Muscle of arm (tissue), 12 donors: ENCODE results near the gene LY6G6D. TPM values are rescaled to one million over a fixed set of nuclear protein-coding genes. Genes with fewer than 3 reads are reported as not detected.
A peak's percentile ranks its signal among the peaks of the same experiment; 100 is the strongest.

Experiments used
- DNase-seq: peaks from one replicate; pipeline ENCODE4 v3.0.0-alpha.2; 2013
- polyA plus RNA-seq, 12 donors: library from polyadenylated mRNA; unstranded; fragments of 120-200 nt; gene quantifications; one replicate each; pipeline ENCODE4 v1.2.1, GENCODE V29; 2013; ENCODE audit not compliant: insufficient read length in 12 of 12

The LY6G6D gene
- polyA plus RNA-seq, 12 donors, result 0.50 to 1.1 (median 0.75) TPM; not detected in 6

GRCh38 chr6:31734821-31735406 is 19.8 kb downstream of the LY6G6D start:
- peak; percentile 41 for DNase-seq

GRCh38 chr6:31736021-31736767 is 21.0 kb downstream of the LY6G6D start, which contains the start of gene CLIC1:
TSS of gene CLIC1 (minus strand) at chr6:31736530. CDS start at chr6:31736300, 230 bp downstream.
- peak; percentile 85 for DNase-seq

- no peak for DNase-seq
These were observed 21.7 kb downstream of the LY6G6D start for GRCh38 chr6:31736768-31737314.

- peak; percentile 25 for DNase-seq
These were observed 22.3 kb downstream of the LY6G6D start for GRCh38 chr6:31737315-31737990.

- peak; percentile 67 for DNase-seq
These were observed 23.1 kb downstream of the LY6G6D start for GRCh38 chr6:31737991-31738979.

- peak; percentile 99 for DNase-seq
These were observed 24.7 kb downstream of the LY6G6D start, which contains the start of gene MSH5 for GRCh38 chr6:31739639-31740396. TSS of gene MSH5 (plus strand) at chr6:31740005. CDS start at chr6:31740467, 462 bp downstream.

GRCh38 chr6:31740397-31741223 is 25.5 kb downstream of the LY6G6D start:
- DNase-seq, result no peak

- DNase-seq, result no peak
These were observed 26.7 kb downstream of the LY6G6D start for GRCh38 chr6:31741815-31742214.

- no peak for DNase-seq
These were observed 27.7 kb downstream of the LY6G6D start for GRCh38 chr6:31742894-31743293.

GRCh38 chr6:31744422-31744821 is 29.3 kb downstream of the LY6G6D start:
- no peak for DNase-seq

GRCh38 chr6:31749301-31750036 is 34.3 kb downstream of the LY6G6D start:
- DNase-seq, result no peak

GRCh38 chr6:31750411-31751022 is 35.4 kb downstream of the LY6G6D start:
- DNase-seq, result no peak

- no peak for DNase-seq
These were observed 37.7 kb downstream of the LY6G6D start for GRCh38 chr6:31752739-31753319.

GRCh38 chr6:31758281-31758680 is 43.1 kb downstream of the LY6G6D start:
- DNase-seq, result no peak

- DNase-seq, result no peak
These were observed 45.6 kb downstream of the LY6G6D start for GRCh38 chr6:31760790-31761189.

- DNase-seq, result no peak
These were observed 46.2 kb downstream of the LY6G6D start for GRCh38 chr6:31761343-31761742.

GRCh38 chr6:31762356-31762755 is 47.2 kb downstream of the LY6G6D start, which contains the start of gene SAPCD1:
TSS of gene SAPCD1 (plus strand) at chr6:31762656. CDS start at chr6:31763055, 399 bp downstream.
- DNase-seq, result no peak
